Kidney epithelial cell (primary cell): Measurements from ENCODE around the gene DNAI7. TPM values are rescaled to one million over a fixed set of nuclear protein-coding genes. Genes with fewer than 3 reads are reported as not detected.

Source experiments
- DNase-seq: peaks from one replicate; pipeline ENCODE4 v3.0.0-alpha.2; 2010; ENCODE audit warnings: low read depth
- H3K27me3 ChIP-seq: 2 replicates; pipeline ENCODE4 v1.6.0; 2011; ENCODE audit warnings: low read length; ENCODE audit not compliant: control insufficient read depth, insufficient read depth
- H3K36me3 ChIP-seq: 2 replicates; pipeline ENCODE4 v1.5.1; 2011; ENCODE audit warnings: low read length; ENCODE audit not compliant: control insufficient read depth, insufficient read depth
- H3K4me3 ChIP-seq: 2 replicates; pipeline ENCODE4 v1.5.1; 2011; ENCODE audit warnings: low read depth, mild to moderate bottlenecking, control low read depth, low read length
- CTCF ChIP-seq: IDR thresholded peaks from 2 replicates; pipeline ENCODE4 v1.5.1; 2011; ENCODE audit warnings: mild to moderate bottlenecking, moderate library complexity, low read length, control low read depth, inconsistent platforms; ENCODE audit not compliant: insufficient read depth, poor library complexity, severe bottlenecking
- total RNA-seq: library from RNA; depleted of rRNA; stranded (reverse); fragments of >200 nt; gene quantifications from 2 replicates; pipeline ENCODE4 v1.2.3, GENCODE V29; 2015

Gene DNAI7
- total RNA-seq, 1 donor from 2014 or later: not detected

- Histone ChIP-seq H3K36me3 (no peaks in the 10 kb centered on the region), H3K27me3 (no peaks in the 10 kb centered on the region), H3K4me3 (no peak overlapping the region)
- no peak for DNase-seq
- TF ChIP-seq CTCF: no peak
Observed at GRCh38 chr12:25189656-25190055, 5.3 kb downstream of the DNAI7 start.

GRCh38 chr12:25187781-25188180 is 7.2 kb downstream of the DNAI7 start:
- no peak for TF ChIP-seq CTCF
- H3K4me3 ChIP-seq: no peak overlapping the region
- H3K36me3 ChIP-seq: no peaks in the 10 kb centered on the region
- DNase-seq: peak; percentile 67
- H3K27me3 ChIP-seq: no peaks in the 10 kb centered on the region

- Histone ChIP-seq H3K27me3 (no peaks in the 10 kb centered on the region), H3K4me3 (no peak overlapping the region), H3K36me3 (no peaks in the 10 kb centered on the region)
- TF ChIP-seq CTCF: no peak
- DNase-seq: no peak
Observed at GRCh38 chr12:25186788-25187402, 8.1 kb downstream of the DNAI7 start.

- Histone ChIP-seq H3K36me3 (no peaks in the 10 kb centered on the region), H3K4me3 (no peak overlapping the region), H3K27me3 (no peaks in the 10 kb centered on the region)
- no peak for TF ChIP-seq CTCF
- DNase-seq: no peak
Observed at GRCh38 chr12:25186038-25186787, 8.7 kb downstream of the DNAI7 start.

- Histone ChIP-seq H3K36me3 (no peaks in the 10 kb centered on the region), H3K27me3 (no peaks in the 10 kb centered on the region), H3K4me3 (no peak overlapping the region)
- TF ChIP-seq CTCF: no peak
- DNase-seq: no peak
Observed at GRCh38 chr12:25184132-25184531, 10.8 kb downstream of the DNAI7 start.
